HG03439 (cell line): ENCODE results near the gene GSTP1.
"Not testable (repeated sequence)": the region's sequence is repeated elsewhere in the genome, so short reads cannot be mapped to it uniquely, and the experiment has no call there.

Experiments
- ATAC-seq: cut with Tn5 transposase; IDR thresholded peaks from one replicate; pipeline ENCODE4 v1.9.1; 2021; ENCODE audit warnings: mild to moderate bottlenecking, moderate library complexity; ENCODE audit not compliant: unreplicated experiment

The GSTP1 gene

DNA sequence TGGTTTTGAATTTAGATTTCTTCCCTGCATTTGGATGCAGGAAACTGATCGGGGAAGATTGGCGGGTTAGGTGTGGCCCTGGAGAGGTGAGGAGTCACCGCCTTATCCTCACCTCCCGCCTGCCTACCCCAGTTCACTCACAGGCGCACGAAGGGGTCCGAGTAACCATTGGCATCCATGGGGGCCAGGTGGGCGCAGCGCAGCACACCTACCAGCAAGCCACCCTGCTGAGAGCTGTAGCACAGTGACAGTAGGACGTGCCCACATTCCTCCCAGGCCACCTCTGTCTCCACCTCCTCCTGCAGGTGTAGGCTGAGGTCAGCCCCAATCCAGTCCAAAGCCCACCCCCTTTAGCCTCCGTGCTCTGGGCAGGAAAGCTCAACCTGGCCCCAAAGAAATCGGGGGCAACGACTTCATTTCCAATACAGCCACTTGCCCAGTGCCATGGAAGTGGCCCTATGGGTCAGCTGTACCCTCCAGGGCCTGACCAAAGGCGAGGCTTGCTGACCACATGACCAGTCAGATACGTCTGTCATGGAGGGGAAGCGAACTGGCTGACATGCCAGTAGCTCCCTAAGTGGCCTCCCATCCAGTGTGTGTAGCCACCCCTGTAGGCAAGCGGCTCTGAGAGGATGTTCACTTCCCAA, 29.8 kb downstream of the GSTP1 start:
- ATAC-seq, result no peak

DNA sequence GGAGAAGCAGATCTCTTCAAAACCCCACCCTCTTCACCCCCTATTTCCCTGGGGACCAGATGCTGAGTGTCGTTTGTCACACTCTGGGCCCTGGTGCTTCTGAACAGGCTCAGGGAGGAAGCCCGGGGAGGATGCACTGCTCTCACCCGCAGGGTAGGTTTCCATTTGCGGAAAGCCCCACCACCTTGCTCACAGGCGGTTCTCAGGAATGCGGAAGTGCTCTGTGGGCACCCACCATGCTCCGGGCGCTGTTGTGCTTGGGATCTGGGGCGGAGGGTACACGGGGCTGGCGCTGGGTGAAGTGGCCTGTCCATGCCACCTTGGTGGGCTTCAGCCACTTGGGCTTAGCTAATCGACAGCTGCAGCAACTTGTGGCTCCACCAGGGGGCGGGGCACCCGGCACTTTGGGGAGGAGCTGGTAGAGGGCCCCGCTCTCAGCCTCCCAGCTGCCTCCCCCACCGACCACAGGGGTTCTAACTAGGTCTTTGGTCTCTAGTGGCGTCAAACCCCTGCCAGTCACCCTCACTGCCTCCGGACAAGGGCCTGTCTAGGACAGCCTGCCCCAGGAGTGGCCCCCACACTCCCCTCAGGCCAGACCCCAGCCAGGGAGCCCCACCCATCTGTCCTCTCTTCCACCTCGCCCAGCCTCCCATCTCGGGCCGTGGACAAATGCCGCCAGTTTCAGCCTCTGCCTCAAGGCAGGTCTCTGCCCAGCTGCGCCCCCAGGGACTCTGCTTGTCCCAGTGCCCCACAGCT, 30.5 kb downstream of the GSTP1 start:
- ATAC-seq, result peak; percentile 58

- ATAC-seq, result no peak
Observed at GRCh38 chr11:67614730-67615714, 31.4 kb downstream of the GSTP1 start.

DNA sequence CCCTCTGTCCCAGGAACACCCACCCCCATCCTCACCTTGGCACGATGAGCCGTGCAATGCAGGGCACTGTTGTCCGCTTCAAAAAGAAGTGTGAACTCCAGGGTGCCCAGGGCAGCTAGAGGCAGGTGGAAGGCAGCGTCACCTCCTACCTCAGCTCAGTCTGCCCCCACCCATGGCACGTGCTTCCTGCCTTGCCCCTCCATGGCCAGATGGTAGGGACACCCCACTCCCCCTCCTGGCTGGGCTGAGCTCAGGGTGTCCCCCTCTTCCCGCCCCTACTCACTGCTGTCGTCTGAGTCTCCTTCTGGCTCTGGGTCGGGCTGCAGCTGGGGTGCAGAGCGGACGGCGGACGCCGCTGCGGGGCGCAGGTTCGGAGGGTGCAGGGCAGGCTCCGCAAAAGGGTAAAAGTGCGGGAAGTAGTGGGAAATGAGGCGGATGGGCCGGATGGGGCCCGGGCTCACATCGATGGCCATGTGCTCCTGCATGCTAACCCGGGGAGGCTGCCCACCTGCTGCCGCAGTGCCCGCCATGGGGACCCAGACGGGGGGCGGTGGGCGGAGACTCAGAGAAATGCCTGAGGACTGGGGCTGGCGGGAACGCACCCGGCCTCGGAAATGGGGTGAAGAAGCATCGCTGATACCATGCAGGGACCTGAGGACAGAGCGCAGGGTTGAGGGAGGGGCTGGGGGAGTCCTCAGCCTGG, 32.3 kb downstream of the GSTP1 start:
- ATAC-seq, result no peak

DNA sequence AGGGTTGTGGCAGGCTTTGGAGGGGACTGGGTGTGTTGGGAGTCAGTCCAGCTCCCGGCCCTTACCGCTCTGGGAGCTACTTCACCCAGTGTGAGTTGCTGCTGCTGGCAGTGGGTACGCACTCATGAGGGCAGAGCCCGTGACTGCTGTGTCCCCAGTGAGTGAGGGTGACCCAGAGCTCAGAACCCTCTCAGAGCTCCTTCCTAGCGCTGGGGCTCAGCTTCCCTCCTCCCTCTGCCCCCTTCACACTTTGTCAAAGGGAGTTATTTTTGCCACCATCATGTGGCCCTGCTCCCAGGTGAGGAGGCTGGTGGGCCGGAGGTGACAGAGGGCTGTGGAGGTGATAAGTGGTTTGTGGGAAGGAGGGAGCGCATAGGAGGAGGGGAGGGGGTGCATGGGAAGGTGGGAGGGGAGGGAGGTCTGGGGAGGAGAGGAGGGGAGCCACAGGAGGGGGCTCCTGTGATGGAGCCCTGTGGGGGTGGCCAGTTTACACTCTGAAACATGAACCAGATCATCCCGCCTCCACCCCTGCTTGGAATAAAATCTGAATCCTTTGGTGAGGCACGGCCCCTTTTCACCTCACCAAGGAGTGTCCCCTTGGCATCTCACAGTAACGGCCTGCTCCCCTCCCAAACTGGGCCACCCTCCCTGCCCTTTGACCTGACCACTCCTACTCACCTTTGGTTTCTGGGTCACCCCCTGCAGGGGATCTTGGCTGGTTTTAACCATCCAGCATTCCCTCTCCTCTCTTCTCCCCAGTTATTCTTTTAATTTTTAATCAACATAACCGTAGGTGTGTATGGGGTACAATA, 33.0 kb downstream of the GSTP1 start:
- no peak for ATAC-seq

DNA sequence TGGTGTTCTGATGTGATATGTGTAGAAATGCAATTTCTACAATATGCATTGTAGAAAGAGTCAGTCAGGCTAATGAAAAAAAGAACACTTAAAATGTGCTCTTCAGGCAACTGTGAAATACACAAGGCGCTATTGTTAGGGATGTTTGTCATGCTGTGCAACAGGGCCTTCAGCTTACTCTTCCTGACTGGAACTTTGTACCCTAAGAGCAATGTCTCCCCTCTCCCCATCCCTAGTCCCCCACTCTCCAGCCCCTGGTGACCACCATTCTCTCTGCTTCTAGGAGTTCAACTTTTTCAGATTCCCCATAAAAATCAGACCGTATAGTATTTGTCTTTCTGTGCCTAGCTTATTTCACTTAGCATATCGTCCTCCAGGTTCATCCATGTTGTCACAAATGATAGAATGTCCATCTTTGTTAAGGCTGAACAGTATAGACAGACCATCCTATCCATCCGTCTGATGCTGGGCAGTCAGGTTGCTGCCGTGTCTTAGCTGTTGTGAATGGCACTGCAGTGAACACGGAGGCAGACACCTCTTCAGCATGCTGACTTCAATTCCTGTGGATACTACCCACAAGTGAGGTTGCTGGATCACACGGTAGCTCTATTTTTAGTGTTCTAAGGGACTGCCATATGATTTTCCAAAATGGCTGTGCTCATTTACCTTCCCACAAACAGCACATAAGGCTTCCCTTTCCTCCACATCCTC, 33.8 kb downstream of the GSTP1 start:
- ATAC-seq, result no peak

DNA sequence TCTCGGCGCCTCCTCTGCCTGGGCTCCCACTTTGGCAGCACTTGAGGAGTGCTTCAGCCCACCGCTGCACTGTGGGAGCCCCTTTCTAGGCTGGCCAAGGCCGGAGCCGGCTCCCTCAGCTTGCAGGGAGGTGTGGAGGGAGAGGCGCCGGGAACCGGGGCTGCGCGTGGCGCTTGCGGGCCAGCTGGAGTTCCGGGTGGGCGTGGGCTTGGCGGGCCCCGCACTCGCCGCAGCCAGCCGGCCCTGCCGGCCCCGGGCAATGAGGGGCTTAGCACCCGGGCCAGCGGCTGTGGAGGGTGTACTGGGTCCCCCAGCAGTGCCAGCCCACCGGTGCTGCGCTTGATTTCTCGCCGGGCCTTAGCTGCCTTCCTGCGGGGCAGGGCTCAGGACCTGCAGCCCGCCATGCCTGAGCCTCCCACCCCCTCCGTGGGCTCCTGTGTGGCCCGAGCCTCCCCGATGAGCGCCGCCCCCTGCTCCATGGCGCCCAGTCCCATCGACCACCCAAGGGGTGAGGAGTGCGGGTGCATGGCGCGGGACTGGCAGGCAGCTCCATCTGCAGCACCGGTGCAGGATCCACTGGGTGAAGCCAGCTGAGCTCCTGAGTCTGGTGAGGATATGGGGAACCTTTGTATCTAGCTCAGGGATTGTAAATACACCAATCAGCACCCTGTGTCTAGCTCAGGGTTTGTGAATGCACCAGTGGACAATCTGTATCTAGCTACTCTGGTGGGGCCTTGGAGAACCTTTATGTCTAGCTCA, 35.5 kb downstream of the GSTP1 start:
- not testable (repeated sequence) for ATAC-seq

DNA sequence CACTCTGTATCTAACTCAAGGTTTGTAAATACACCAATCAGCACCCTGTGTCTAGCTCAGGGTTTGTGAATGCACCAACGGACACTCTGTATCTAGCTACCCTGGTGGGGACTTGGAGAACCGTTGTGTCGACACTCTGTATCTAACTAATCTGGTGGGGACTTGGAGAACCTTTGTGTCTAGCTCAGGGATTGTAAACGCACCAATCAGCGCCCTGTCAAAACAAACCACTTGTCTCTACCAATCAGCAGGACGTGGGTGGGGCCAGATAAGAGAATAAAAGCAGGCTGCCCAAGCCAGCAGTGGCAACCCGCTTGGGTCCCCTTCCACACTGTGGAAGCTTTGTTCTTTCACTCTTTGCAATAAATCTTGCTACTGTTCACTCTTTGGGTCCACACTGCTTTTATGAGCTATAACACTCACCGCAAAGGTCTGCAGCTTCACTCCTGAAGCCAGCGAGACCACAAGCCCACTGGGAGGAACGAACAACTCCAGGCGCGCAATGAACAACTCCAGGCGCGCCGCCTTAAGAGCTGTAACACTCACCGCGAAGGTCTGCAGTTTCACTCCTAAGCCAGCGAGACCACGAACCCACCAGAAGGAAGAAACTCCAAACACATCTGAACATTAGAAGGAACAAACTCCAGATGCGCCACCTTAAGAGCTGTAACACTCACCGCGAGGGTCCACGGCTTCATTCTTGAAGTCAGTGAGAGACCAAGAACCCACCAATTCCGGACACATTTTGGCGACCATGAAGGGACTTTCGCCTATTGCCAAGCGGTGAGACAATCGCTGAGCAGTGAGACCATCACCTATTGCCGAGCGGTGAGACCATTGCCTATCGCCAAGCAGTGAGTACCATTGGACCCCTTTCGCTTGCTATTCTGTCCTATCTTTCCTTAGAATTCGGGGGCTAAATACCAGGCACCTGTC, 36.3 kb downstream of the GSTP1 start:
- not testable (repeated sequence) for ATAC-seq

DNA sequence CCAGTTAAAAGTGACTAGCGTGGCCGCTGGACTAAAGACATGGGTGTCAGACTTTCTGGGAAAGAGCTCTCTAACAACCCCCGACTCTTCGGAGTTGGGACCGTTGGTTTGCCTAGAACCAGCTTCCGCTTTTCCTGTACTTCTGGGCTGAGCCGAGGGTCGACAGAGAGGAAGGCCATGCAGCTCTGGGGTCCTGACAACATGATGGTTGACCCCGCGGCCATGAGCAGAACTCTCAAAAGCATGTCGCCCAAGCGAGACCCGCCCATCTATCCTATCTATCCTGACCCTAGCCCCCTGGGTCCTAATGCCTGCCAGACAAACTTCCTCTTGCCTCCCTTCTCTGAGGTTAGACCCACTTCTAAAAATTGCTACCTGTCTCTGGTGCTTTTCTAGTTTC, 37.0 kb downstream of the GSTP1 start:
- ATAC-seq, result not testable (repeated sequence)

GRCh38 chr11:67621928-67622327, 38.3 kb downstream of the GSTP1 start:
- ATAC-seq, result not testable (repeated sequence)

DNA sequence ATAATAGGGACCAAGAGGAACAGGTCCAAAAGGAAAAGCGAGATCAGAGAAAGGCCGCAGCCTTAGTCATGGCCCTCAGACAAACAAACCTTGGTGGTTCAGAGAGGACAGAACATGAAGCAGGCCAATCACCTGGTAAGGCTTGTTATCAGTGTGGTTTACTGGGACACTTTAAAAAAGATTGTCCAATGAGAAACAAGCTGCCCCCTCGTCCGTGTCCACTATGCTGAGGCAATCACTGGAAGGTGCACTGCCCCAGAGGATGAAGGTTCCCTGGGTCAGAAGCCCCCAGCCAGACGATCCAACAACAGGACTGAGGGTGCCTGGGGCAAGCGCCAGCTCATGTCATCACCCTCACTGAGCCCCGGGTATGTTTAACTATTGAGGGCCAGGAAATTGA, 39.3 kb downstream of the GSTP1 start:
- not testable (repeated sequence) for ATAC-seq

DNA sequence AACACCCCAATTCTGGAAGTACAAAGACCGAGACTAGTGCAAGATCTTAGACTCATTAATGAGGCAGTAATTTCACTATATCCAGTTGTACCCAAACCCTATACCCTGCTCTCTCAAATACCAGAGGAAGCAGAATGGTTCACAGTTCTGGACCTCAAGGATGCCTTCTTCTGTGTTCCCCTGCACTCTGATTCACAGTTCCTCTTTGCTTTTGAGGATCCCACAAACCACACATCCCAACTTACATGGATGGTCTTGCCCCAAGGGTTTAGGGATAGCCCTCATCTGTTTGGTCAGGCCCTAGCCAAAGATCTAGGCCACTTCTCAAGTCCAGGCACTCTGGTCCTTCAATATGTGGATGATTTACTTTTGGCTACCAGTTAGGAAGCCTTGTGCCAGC, 40.2 kb downstream of the GSTP1 start:
- not testable (repeated sequence) for ATAC-seq

DNA sequence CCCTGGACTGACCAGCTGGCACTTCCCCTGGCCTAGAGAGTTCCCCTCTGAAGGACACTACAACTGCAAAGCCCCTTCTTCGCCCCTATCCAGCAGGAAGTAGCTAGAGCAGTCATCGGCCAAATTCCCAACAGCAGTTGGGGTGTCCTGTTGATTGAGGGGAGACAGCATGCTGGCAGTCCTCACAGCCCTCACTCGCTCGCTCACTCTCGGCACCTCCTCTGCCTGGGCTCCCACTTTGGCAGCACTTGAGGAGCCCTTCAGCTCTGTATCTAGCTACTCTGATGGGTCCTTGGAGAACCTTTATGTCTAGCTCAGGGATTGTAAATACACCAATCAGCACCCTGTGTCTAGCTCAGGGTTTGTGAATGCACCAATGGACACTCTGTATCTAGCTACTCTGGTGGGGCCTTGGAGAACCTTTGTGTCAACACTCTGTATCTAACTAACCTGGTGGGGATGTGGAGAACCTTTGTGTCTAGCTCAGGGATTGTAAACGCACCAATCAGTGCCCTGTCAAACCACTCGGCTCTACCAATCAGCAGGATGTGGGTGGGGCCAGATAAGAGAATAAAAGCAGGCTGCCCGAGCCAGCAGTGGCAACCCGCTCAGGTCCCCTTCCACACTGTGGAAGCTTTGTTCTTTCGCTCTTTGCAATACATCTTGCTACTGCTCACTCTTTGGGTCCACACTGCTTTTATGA, 42.7 kb downstream of the GSTP1 start:
- ATAC-seq, result not testable (repeated sequence)

DNA sequence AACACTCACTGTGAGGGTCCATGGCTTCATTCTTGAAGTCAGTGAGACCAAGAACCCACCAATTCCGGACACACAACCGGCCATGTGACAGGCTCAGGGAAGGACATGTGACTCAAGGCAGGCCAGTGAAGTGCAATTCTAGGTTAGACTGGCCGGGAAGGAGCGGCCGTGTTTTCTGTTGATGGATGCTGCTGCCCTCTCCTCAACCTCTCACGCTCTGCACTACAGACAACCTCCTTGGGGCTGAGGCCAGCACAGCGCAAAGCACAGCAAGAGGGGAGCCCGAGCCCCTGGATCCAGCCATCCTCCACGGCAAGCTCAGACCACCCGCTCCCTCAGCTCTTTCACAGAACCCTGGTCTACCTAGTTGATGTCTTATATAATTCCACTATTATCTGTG, 43.4 kb downstream of the GSTP1 start:
- ATAC-seq, result no peak

- no peak for ATAC-seq
Observed at GRCh38 chr11:67627441-67627811, 43.8 kb downstream of the GSTP1 start.

DNA sequence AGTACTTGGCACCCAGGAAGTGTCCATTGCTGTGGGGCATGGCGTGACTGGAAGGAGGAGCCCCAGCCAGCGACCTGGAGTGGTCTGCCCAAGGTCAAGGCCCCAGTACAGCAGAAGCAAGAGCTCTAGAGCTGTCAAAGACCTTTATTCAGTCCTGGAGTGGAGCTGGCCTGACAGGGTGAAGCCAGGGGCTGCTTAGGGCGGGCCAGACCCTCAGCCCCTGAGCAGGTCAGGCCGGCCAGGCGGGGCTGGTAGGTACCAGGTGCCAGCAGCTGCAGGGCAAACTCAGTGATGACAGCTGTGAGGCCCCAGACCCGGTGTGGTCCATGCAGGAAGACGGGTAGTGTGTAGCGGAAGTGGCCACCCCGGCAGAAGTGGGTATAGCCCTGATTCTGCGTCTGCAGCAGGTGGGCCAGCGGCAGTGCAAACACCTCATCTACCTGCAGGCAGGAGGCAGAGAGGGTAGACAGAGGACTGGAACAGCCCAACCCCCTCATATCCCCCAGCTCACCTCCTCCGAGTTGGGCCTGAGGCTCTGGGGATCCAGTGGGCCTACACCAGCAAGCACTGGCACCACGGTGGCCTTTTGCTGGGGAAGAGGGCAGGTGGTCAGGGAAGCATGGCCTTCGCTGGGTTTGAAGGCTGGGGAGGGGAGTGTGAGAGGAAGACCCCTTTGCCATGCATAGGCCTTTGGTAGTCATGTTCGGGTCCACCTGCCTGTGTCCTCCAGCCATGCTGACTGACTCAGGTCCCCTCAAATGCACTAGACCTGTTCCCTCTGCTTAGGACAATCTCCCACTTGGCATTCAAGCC, 44.4 kb downstream of the GSTP1 start:
- no peak for ATAC-seq
